Activated T-helper 2 cell treated with anti-CD3 and anti-CD28 coated beads, Interferon-gamma antibody, Interleukin-2, Interleukin-4, amounts not matched to agents 10 μg/mL and 5 μg/mL and 100 μg/mL, durations not matched to agents 14 hours and 24 hours and 36 hours (primary cell): ENCODE results near the gene PC. TPM values are rescaled to one million over a fixed set of nuclear protein-coding genes. Genes with fewer than 3 reads are reported as not detected.
"Not testable (repeated sequence)": the region's sequence is repeated elsewhere in the genome, so short reads cannot be mapped to it uniquely, and the experiment has no call there.

Source experiments
- DNase-seq: peaks from one replicate; pipeline ENCODE4 v3.0.0; 2021; ENCODE audit warnings: low spot score
- H3K27ac Mint-ChIP-seq: one replicate; pipeline ENCODE4 v1.8.0; 2021; ENCODE audit warnings: mixed read lengths
- H3K27me3 Mint-ChIP-seq: one replicate; pipeline ENCODE4 v1.8.0; 2021; ENCODE audit warnings: low read depth, mixed read lengths
- H3K36me3 Mint-ChIP-seq: one replicate; pipeline ENCODE4 v1.8.0; 2021; ENCODE audit warnings: low read depth, mixed read lengths
- H3K4me1 Mint-ChIP-seq: one replicate; pipeline ENCODE4 v1.8.0; 2021; ENCODE audit warnings: low read depth, mixed read lengths
- H3K4me3 Mint-ChIP-seq: one replicate; pipeline ENCODE4 v1.8.0; 2021; ENCODE audit warnings: low read depth, mild to moderate bottlenecking, moderate library complexity, mixed read lengths
- H3K9me3 Mint-ChIP-seq: one replicate; pipeline ENCODE4 v1.8.0; 2021; ENCODE audit warnings: mixed read lengths
- intact Hi-C: fragments of 100-400 bp; cut with micrococcal nuclease; formaldehyde crosslinking; loops from one replicate; pipeline ENCODE4 v1.15.1; 2023
- total RNA-seq: library from RNA; stranded (reverse); gene quantifications from 2 replicates; pipeline ENCODE4 v1.2.3, GENCODE V29; 2022

PC gene
- total RNA-seq, 1 donor from 2014 or later = 15.4 TPM

GRCh38 chr11:66834539-66834845 lies 123.7 kb downstream of the PC start:
- Mint-ChIP-seq H3K36me3 (peaks cover 19% of the 10 kb centered on the region), H3K4me1 (peaks cover 6% of the 10 kb centered on the region), H3K27ac (no peak overlapping the region), H3K27me3 (no peaks in the 10 kb centered on the region), H3K4me3 (no peak overlapping the region), H3K9me3 (no peaks in the 10 kb centered on the region)
- intact Hi-C loops = loop anchor here (1.0 to 10.0 kb wide), 3 partner anchors 90 to 270 kb away; partner anchors contain the start of gene CTSF
- no peak for DNase-seq

GRCh38 chr11:66824573-66824972 lies 133.6 kb downstream of the PC start:
- H3K27ac Mint-ChIP-seq, H3K27me3 Mint-ChIP-seq, DNase-seq, H3K9me3 Mint-ChIP-seq, H3K4me3 Mint-ChIP-seq, intact Hi-C loops, H3K4me1 Mint-ChIP-seq, H3K36me3 Mint-ChIP-seq: not testable (repeated sequence)

GRCh38 chr11:66823700-66824099 lies 134.5 kb downstream of the PC start:
- Mint-ChIP-seq H3K4me1 (no peaks in the 10 kb centered on the region), H3K4me3 (no peak overlapping the region), H3K36me3 (peaks cover 5% of the 10 kb centered on the region), H3K27me3 (no peaks in the 10 kb centered on the region), H3K27ac (no peak overlapping the region), H3K9me3 (no peaks in the 10 kb centered on the region)
- no peak for DNase-seq
- intact Hi-C loops = no loop called here

GRCh38 chr11:66820901-66821300 lies 137.3 kb downstream of the PC start:
- H3K4me3 Mint-ChIP-seq = no peak overlapping the region
- H3K4me1 Mint-ChIP-seq = no peaks in the 10 kb centered on the region
- H3K36me3 Mint-ChIP-seq = no peaks in the 10 kb centered on the region
- intact Hi-C loops = no loop called here
- no peak for DNase-seq
- H3K27ac Mint-ChIP-seq = no peak overlapping the region
- H3K27me3 Mint-ChIP-seq = no peaks in the 10 kb centered on the region
- no peaks in the 10 kb centered on the region for H3K9me3 Mint-ChIP-seq

GRCh38 chr11:66820381-66820780 lies 137.8 kb downstream of the PC start:
- no peak for DNase-seq
- Mint-ChIP-seq H3K4me1 (peaks cover 4% of the 10 kb centered on the region), H3K9me3 (no peaks in the 10 kb centered on the region), H3K27ac (no peak overlapping the region), H3K36me3 (no peaks in the 10 kb centered on the region), H3K27me3 (no peaks in the 10 kb centered on the region), H3K4me3 (no peak overlapping the region)
- intact Hi-C loops = no loop called here

- H3K4me3 Mint-ChIP-seq = no peak overlapping the region
- no peak overlapping the region for H3K27ac Mint-ChIP-seq
- no peak for DNase-seq
- H3K4me1 Mint-ChIP-seq = peaks cover 7% of the 10 kb centered on the region
- no peaks in the 10 kb centered on the region for H3K9me3 Mint-ChIP-seq
- H3K27me3 Mint-ChIP-seq = no peaks in the 10 kb centered on the region
- H3K36me3 Mint-ChIP-seq = no peaks in the 10 kb centered on the region
- intact Hi-C loops = loop anchor here (10.0 kb wide), 1 partner anchor 64 kb away; no protein-coding TSS in a partner anchor
These were observed 139.8 kb downstream of the PC start for GRCh38 chr11:66818231-66818955.

GRCh38 chr11:66815646-66816045 lies 142.5 kb downstream of the PC start:
- H3K4me3 Mint-ChIP-seq = no peak overlapping the region
- no peaks in the 10 kb centered on the region for H3K9me3 Mint-ChIP-seq
- intact Hi-C loops = loop anchor here (10.0 kb wide), 1 partner anchor 61 kb away; no protein-coding TSS in a partner anchor
- no peak overlapping the region for H3K27ac Mint-ChIP-seq
- no peaks in the 10 kb centered on the region for H3K27me3 Mint-ChIP-seq
- no peaks in the 10 kb centered on the region for H3K36me3 Mint-ChIP-seq
- peaks cover 7% of the 10 kb centered on the region for H3K4me1 Mint-ChIP-seq
- no peak for DNase-seq

GRCh38 chr11:66814678-66815077 lies 143.5 kb downstream of the PC start:
- intact Hi-C loops = loop anchor here (10.0 kb wide), 1 partner anchor 60 kb away; no protein-coding TSS in a partner anchor
- Mint-ChIP-seq H3K36me3 (no peaks in the 10 kb centered on the region), H3K4me3 (no peak overlapping the region), H3K9me3 (no peaks in the 10 kb centered on the region), H3K27ac (no peak overlapping the region), H3K4me1 (peaks cover 7% of the 10 kb centered on the region), H3K27me3 (no peaks in the 10 kb centered on the region)
- DNase-seq = no peak

GRCh38 chr11:66810576-66811185 lies 147.5 kb downstream of the PC start:
- intact Hi-C loops = loop anchor here (10.0 kb wide), 1 partner anchor 56 kb away; no protein-coding TSS in a partner anchor
- no peaks in the 10 kb centered on the region for H3K27me3 Mint-ChIP-seq
- no peak for DNase-seq
- H3K27ac Mint-ChIP-seq = no peak overlapping the region
- no peaks in the 10 kb centered on the region for H3K36me3 Mint-ChIP-seq
- peaks cover 7% of the 10 kb centered on the region for H3K4me1 Mint-ChIP-seq
- H3K4me3 Mint-ChIP-seq = no peak overlapping the region
- no peaks in the 10 kb centered on the region for H3K9me3 Mint-ChIP-seq

- intact Hi-C loops = no loop called here
These were observed 148.6 kb downstream of the PC start for GRCh38 chr11:66809592-66809991.

GRCh38 chr11:66800720-66801428 lies 157.3 kb downstream of the PC start:
- Mint-ChIP-seq H3K4me1 (no peaks in the 10 kb centered on the region), H3K27ac (no peak overlapping the region), H3K9me3 (no peaks in the 10 kb centered on the region), H3K27me3 (no peaks in the 10 kb centered on the region), H3K36me3 (peaks cover 3% of the 10 kb centered on the region), H3K4me3 (no peak overlapping the region)
- DNase-seq = no peak
- intact Hi-C loops = no loop called here

More at GRCh38 chr11:66809592-66809991, 148.6 kb downstream of the PC start:
- no peak for DNase-seq
- no peaks in the 10 kb centered on the region for H3K27me3 Mint-ChIP-seq
- no peaks in the 10 kb centered on the region for H3K9me3 Mint-ChIP-seq
- no peaks in the 10 kb centered on the region for H3K36me3 Mint-ChIP-seq
- no peak overlapping the region for H3K4me3 Mint-ChIP-seq
- peaks cover 2% of the 10 kb centered on the region for H3K4me1 Mint-ChIP-seq
- H3K27ac Mint-ChIP-seq = no peak overlapping the region

GRCh38 chr11:66799815-66800214 lies 158.4 kb downstream of the PC start:
- H3K27ac Mint-ChIP-seq = not testable (repeated sequence)

More at GRCh38 chr11:66799815-66800214, 158.4 kb downstream of the PC start:
- H3K27me3 Mint-ChIP-seq, DNase-seq, H3K4me3 Mint-ChIP-seq, intact Hi-C loops, H3K36me3 Mint-ChIP-seq, H3K9me3 Mint-ChIP-seq, H3K4me1 Mint-ChIP-seq: not testable (repeated sequence)
